ENCODE measurements around the gene STX18. TPM values are rescaled to one million over a fixed set of nuclear protein-coding genes. Genes with fewer than 3 reads are reported as not detected.

STX18 gene
- total RNA-seq, 1 experiment from 2014 or later = 18.5 TPM

DNA sequence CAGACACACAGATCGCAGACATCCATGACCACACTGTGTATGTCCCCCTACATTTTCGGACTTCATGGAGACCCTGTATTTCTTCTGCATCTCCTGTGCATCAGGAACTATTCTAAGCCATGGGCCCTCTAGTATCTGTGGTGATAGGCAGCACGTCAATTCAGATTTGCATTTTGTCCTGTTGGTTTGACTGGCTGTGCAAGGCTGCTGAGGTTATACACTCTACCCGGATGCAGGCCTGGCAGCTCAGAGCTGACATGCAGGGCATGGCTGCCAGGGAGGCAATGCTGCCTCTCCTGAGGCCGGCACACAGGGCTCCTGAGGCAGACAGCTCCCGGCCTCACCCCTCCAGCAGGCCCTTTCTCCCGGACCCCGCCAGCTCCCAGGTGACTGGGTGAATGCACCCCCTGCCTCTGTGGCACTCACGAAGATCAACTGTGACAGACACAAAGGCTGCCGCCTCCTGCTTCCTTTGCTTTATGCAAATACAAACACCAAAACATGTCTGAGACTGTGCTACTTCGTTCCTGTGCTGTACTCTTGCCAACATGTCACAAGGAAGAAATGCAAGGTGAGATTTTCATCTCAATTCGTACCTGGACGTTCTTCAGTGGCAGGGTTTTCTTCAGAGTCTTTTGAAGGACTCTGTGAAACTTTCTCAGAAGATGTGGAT lies 103.9 kb downstream of the STX18 start:
- H3K4me3 ChIP-seq (replicated peaks in 1 of 2; ENCODE audit: low read depth in 1 of 2, low read length in 2 of 2) = no peak overlapping the region
- no peak overlapping the region for H3K27ac ChIP-seq (ENCODE audit: low read depth, low read length)
- H3K36me3 ChIP-seq (ENCODE audit: control insufficient read depth in 1 of 2, insufficient read depth in 2 of 2, low read length in 2 of 2) = peaks cover 0 to 2% of the 10 kb centered on the region in 2 experiments; a peak in 2 of 4 replicates
- ATAC-seq = no peak
- H3K4me1 ChIP-seq (ENCODE audit: control insufficient read depth in 1 of 2, insufficient read depth in 2 of 2, low read length in 2 of 2) = no peaks in the 10 kb centered on the region
- intact Hi-C loops (cut with micrococcal nuclease) = no loop called here
- H3K4me2 ChIP-seq (ENCODE audit: low read length) = no peak overlapping the region
- no peak for DNase-seq (ENCODE audit: low read depth, low spot score)
- TF ChIP-seq, protein P1, sequence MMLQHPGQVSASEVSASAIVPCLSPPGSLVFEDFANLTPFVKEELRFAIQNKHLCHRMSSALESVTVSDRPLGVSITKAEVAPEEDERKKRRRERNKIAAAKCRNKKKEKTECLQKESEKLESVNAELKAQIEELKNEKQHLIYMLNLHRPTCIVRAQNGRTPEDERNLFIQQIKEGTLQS (IDR thresholded peaks at IDR 0.05) = no peak
- no peak for TF ChIP-seq TCF7L2 (IDR thresholded peaks at IDR 0.05; ENCODE audit: borderline replicate concordance, extremely low read depth, insufficient read depth, insufficient read length)
- TF ChIP-seq, protein P2, sequence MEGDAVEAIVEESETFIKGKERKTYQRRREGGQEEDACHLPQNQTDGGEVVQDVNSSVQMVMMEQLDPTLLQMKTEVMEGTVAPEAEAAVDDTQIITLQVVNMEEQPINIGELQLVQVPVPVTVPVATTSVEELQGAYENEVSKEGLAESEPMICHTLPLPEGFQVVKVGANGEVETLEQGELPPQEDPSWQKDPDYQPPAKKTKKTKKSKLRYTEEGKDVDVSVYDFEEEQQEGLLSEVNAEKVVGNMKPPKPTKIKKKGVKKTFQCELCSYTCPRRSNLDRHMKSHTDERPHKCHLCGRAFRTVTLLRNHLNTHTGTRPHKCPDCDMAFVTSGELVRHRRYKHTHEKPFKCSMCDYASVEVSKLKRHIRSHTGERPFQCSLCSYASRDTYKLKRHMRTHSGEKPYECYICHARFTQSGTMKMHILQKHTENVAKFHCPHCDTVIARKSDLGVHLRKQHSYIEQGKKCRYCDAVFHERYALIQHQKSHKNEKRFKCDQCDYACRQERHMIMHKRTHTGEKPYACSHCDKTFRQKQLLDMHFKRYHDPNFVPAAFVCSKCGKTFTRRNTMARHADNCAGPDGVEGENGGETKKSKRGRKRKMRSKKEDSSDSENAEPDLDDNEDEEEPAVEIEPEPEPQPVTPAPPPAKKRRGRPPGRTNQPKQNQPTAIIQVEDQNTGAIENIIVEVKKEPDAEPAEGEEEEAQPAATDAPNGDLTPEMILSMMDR (IDR thresholded peaks at IDR 0.05 in 2 of 3, conservative IDR thresholded peaks at IDR 0.05 in 1 of 3; ENCODE audit: borderline replicate concordance in 1 of 3, insufficient read depth in 1 of 3, low read depth in 2 of 3, low read length in 2 of 3) = no peak
- TF ChIP-seq EZH2phosphoT487 (IDR thresholded peaks at IDR 0.05; ENCODE audit: borderline replicate concordance) = no peak
- RAD21 ChIA-PET (ENCODE audit: low non-redundant PET in 1 of 2, low total read pairs in 2 of 2, uncharacterized antibody in 2 of 2, unreplicated experiment in 2 of 2) = no interaction called here
- POLR2A ChIA-PET = no interaction called here
- CTCF ChIA-PET = no interaction called here
- no peak overlapping the region for H3K9ac ChIP-seq (ENCODE audit: low read length)
- no peaks in the 10 kb centered on the region for H3K9me3 ChIP-seq (ENCODE audit: control insufficient read depth in 1 of 2, insufficient read depth in 1 of 2, low read depth in 1 of 2, low read length in 2 of 2)
- H3K27me3 ChIP-seq (ENCODE audit: insufficient read depth, low read length) = no peaks in the 10 kb centered on the region
- no peaks in the 10 kb centered on the region for H3K79me2 ChIP-seq (ENCODE audit: insufficient read depth, low read length)
- no TSS peak for BruUV-seq (replicated peaks)
- no peak overlapping the region for H2AFZ ChIP-seq (ENCODE audit: low read depth, low read length, poor library complexity, severe bottlenecking)
- no peaks in the 10 kb centered on the region for H3K9me2 ChIP-seq (ENCODE audit: insufficient read depth)
- H4K20me1 ChIP-seq (ENCODE audit: insufficient read depth) = no peaks in the 10 kb centered on the region

DNA sequence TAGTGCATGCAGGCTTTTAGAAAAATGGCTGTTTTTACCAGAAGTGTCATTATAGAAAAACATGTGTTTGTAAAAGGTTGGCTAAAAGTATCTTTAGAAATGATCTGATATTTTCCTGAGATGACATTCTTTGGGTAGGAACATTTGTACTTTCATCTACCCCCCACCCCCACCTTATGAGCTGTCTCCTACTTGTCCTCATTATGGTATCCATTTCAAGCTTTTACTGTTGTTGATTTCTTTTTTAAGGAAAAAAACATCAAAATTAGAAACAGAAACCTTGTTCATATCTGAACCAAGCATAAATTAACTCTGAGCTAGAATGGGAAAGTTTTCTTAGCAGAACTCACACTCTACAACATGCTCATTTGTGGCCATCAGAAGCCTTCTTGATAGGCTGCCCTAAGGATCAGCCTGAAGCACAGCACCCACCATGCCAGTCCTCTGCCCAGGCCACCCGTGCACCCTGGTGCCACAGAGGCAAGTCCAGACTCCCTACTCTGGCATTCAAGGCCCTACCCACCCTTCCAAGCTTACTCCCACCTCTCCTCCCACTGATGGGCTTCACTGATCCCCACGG lies 105.5 kb downstream of the STX18 start:
- ATAC-seq (no peak), DNase-seq (ENCODE audit: low read depth, low spot score) (no peak)
- H4K20me1 ChIP-seq (ENCODE audit: insufficient read depth) = no peaks in the 10 kb centered on the region
- H3K36me3 ChIP-seq (ENCODE audit: control insufficient read depth in 1 of 2, insufficient read depth in 2 of 2, low read length in 2 of 2) = peaks cover 0 to 2% of the 10 kb centered on the region in 2 experiments; a peak in 2 of 4 replicates
- no peak overlapping the region for H2AFZ ChIP-seq (ENCODE audit: low read depth, low read length, poor library complexity, severe bottlenecking)
- H3K4me3 ChIP-seq (replicated peaks in 1 of 2; ENCODE audit: low read depth in 1 of 2, low read length in 2 of 2) = no peak overlapping the region
- no peaks in the 10 kb centered on the region for H3K27me3 ChIP-seq (ENCODE audit: insufficient read depth, low read length)
- no peaks in the 10 kb centered on the region for H3K9me3 ChIP-seq (ENCODE audit: control insufficient read depth in 1 of 2, insufficient read depth in 1 of 2, low read depth in 1 of 2, low read length in 2 of 2)
- ChIA-PET CTCF (no interaction called here), RAD21 (ENCODE audit: low non-redundant PET in 1 of 2, low total read pairs in 2 of 2, uncharacterized antibody in 2 of 2, unreplicated experiment in 2 of 2) (no interaction called here), POLR2A (interaction anchor here (0.7 kb wide), 1 partner anchor 1306 kb away, joined by 3 read pairs; no protein-coding TSS in a partner anchor)
- BruUV-seq (replicated peaks) = no TSS peak
- no peak overlapping the region for H3K9ac ChIP-seq (ENCODE audit: low read length)
- TF ChIP-seq SRF (IDR thresholded peaks at IDR 0.05; ENCODE audit: low read depth) (no peak), TCF7L2 (IDR thresholded peaks at IDR 0.05; ENCODE audit: borderline replicate concordance, extremely low read depth, insufficient read depth, insufficient read length) (no peak), POLR2A (IDR thresholded peaks at IDR 0.05; ENCODE audit: borderline replicate concordance, extremely low read depth, insufficient read depth, insufficient read length) (no peak), FOSL1 (IDR thresholded peaks at IDR 0.05; ENCODE audit: low read depth) (no peak), EZH2phosphoT487 (IDR thresholded peaks at IDR 0.05; ENCODE audit: borderline replicate concordance) (no peak), EZH2 (IDR thresholded peaks at IDR 0.05) (no peak), ZFX (IDR thresholded peaks at IDR 0.05) (no peak)
- TF ChIP-seq, protein P1 (IDR thresholded peaks at IDR 0.05) = no peak
- intact Hi-C loops (cut with micrococcal nuclease) = no loop called here
- H3K4me1 ChIP-seq (ENCODE audit: control insufficient read depth in 1 of 2, insufficient read depth in 2 of 2, low read length in 2 of 2) = no peaks in the 10 kb centered on the region
- H3K27ac ChIP-seq (ENCODE audit: low read depth, low read length) = no peak overlapping the region
- no peaks in the 10 kb centered on the region for H3K79me2 ChIP-seq (ENCODE audit: insufficient read depth, low read length)
- no peak overlapping the region for H3K4me2 ChIP-seq (ENCODE audit: low read length)
- no peaks in the 10 kb centered on the region for H3K9me2 ChIP-seq (ENCODE audit: insufficient read depth)
